Parathyroid adenoma (tissue), 2 donors: ENCODE measurements around the gene DNM1.

ENCODE experiments used
- H2AFZ ChIP-seq: fragments of 300-600 bp; sonication (generic); one replicate; pipeline ENCODE4 v1.7.0; 2017; ENCODE audit warnings: antibody characterized with exemption, mild to moderate bottlenecking
- H3K27ac ChIP-seq: fragments of 300-600 bp; sonication (generic); one replicate; pipeline ENCODE4 v1.7.0; 2017
- H3K27me3 ChIP-seq: fragments of 300-600 bp; sonication (generic); one replicate; pipeline ENCODE4 v1.7.0; 2017; ENCODE audit warnings: low read length; ENCODE audit not compliant: control insufficient read depth, insufficient read depth
- H3K36me3 ChIP-seq: fragments of 300-600 bp; sonication (generic); one replicate; pipeline ENCODE4 v1.7.0; 2017; ENCODE audit warnings: low read length; ENCODE audit not compliant: control insufficient read depth, insufficient read depth
- H3K4me1 ChIP-seq: fragments of 300-600 bp; sonication (generic); one replicate; pipeline ENCODE4 v1.7.0; 2017; ENCODE audit warnings: control low read depth
- H3K4me2 ChIP-seq: fragments of 300-600 bp; sonication (generic); one replicate; pipeline ENCODE4 v1.7.0; 2017; ENCODE audit warnings: low read length
- H3K4me3 ChIP-seq: fragments of 300-600 bp; sonication (generic); one replicate; pipeline ENCODE4 v1.7.0; 2017; ENCODE audit warnings: low read depth, low read length
- H3K79me2 ChIP-seq: fragments of 300-600 bp; sonication (generic); one replicate; pipeline ENCODE4 v1.7.0; 2017; ENCODE audit warnings: control low read depth
- H3K9ac ChIP-seq: fragments of 300-600 bp; sonication (generic); one replicate; pipeline ENCODE4 v1.7.0; 2017; ENCODE audit warnings: mild to moderate bottlenecking
- H3K9me3 ChIP-seq: fragments of 300-600 bp; sonication (generic); one replicate; pipeline ENCODE4 v1.7.0; 2017; ENCODE audit warnings: low read length; ENCODE audit not compliant: control insufficient read depth
- TF ChIP-seq, protein P1 (sequence below): fragments of 300-600 bp; sonication (generic); IDR thresholded peaks from one replicate; pipeline ENCODE4 v1.7.0; 2017; ENCODE audit warnings: antibody characterized with exemption, mild to moderate bottlenecking
- donor health status: primary hyperparathyroidism.

Gene DNM1

DNA sequence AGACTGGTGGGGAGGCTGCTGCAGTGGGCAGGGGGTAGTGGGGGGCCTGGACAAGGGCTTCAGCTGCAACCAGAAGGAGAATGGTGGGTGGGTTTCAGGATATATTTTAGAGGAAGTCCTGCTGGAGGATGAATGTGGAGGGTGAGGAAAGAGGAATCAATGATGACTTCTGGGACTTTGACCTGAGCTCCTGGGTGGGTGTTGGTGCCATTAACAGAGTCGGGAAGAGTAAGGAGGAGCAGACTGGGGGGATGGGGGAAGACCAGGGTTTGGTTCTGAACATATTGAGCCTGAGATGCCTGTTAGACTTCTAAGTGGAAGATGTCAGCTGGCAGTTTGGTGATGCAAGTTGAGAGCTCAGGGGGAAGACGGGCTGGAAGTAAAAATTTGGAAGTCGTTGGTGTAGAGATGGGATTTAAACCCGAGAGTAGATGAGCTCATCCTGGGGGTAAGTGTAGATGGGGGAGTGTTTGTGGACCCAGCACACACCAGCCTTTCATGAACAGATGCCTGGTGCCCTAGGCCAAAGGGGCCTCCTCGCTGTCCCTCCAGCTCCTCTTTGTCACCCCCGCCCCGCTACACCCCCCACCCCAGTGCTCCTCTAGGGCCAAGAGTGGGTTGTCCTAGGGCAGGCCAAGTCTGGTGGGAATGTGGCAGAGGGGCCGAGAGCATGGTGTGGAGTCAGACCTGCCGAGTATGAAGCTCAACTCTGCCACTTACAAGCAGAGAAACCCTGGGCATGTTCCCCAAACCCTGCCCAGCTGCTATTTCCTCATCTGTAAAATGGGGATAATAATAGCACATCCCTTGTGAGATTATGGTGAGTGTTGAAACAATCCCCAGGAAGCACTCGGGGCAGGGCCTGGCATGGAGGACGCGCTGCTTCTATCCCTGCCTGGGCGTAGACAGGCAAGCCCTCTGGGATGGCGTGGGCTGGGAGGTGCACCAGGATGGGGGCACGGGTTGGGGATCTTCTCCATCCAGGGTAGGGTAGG is 4.0 kb downstream of the DNM1 start:
- Histone ChIP-seq H3K36me3 (no peaks in the 10 kb centered on the region), H2AFZ (no peak overlapping the region), H3K4me1 (no peaks in the 10 kb centered on the region), H3K27me3 (no peaks in the 10 kb centered on the region), H3K27ac (no peak overlapping the region), H3K9me3 (no peaks in the 10 kb centered on the region), H3K9ac (no peak overlapping the region), H3K4me3 (no peak overlapping the region), H3K79me2 (no peaks in the 10 kb centered on the region), H3K4me2 (no peak overlapping the region)
- TF ChIP-seq, protein P1, sequence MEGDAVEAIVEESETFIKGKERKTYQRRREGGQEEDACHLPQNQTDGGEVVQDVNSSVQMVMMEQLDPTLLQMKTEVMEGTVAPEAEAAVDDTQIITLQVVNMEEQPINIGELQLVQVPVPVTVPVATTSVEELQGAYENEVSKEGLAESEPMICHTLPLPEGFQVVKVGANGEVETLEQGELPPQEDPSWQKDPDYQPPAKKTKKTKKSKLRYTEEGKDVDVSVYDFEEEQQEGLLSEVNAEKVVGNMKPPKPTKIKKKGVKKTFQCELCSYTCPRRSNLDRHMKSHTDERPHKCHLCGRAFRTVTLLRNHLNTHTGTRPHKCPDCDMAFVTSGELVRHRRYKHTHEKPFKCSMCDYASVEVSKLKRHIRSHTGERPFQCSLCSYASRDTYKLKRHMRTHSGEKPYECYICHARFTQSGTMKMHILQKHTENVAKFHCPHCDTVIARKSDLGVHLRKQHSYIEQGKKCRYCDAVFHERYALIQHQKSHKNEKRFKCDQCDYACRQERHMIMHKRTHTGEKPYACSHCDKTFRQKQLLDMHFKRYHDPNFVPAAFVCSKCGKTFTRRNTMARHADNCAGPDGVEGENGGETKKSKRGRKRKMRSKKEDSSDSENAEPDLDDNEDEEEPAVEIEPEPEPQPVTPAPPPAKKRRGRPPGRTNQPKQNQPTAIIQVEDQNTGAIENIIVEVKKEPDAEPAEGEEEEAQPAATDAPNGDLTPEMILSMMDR, result no peak

DNA sequence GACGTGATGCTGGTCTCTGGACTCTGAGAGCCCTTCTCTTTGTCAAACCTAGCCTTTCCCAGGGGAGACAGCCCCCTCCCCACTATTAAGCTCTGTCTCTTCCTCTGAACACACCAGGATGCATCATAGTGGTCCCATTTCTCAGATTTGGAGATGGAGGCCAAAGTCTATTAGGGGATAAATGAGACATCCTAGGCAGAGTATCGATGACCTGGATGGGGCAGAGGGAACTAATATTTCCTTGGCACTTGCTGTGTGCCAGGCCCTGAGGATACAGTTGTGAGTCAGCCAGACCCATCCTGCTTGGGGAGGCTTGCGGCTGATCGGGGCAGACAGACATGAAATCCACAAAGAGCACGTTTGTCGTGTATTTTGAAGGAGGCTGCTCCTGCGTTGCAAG is 5.2 kb downstream of the DNM1 start:
- TF ChIP-seq, protein P1, result no peak
- Histone ChIP-seq H3K27ac (no peak overlapping the region), H3K4me3 (no peak overlapping the region), H3K27me3 (no peaks in the 10 kb centered on the region), H2AFZ (no peak overlapping the region), H3K79me2 (no peaks in the 10 kb centered on the region), H3K9ac (no peak overlapping the region), H3K4me1 (no peaks in the 10 kb centered on the region), H3K36me3 (no peaks in the 10 kb centered on the region), H3K4me2 (no peak overlapping the region), H3K9me3 (no peaks in the 10 kb centered on the region)

DNA sequence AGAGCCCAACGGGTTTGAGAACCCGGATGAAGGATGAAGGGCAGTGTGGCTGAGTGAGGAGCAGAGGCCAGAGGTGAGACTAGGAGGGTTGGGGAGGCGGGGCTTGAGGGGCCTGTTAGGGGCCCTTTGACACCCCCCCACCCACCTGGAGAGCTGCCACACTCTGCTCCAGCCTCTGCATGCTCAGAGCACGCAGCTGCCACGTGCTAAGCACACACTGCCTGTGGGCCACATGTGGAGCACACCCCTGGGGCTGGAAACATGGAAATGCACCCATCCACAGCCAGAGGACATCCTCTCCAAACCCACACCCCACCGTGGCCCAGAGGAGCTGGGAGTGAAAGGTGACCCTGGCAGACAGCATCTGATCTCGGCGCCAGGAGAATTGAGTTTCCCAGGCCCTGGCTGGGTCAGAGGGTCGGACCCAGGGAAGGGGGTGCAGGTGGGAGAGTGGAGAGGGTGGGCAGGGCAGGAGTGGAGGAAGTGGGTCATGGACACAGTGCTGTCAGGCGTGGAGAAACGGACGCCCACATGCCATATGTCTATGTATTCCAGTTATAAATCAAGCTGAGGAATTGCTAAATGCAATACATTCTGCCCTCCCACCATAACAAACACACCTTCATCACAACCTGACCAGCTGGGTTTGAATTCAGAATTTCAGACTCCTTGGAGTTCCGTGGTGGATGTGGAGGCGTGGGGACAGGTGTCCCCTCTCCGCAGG is 5.9 kb downstream of the DNM1 start:
- Histone ChIP-seq H3K4me3 (no peak overlapping the region), H3K27ac (no peak overlapping the region), H3K9me3 (no peaks in the 10 kb centered on the region), H3K79me2 (no peaks in the 10 kb centered on the region), H3K36me3 (no peaks in the 10 kb centered on the region), H3K9ac (no peak overlapping the region), H2AFZ (no peak overlapping the region), H3K4me2 (no peak overlapping the region), H3K4me1 (no peaks in the 10 kb centered on the region), H3K27me3 (no peaks in the 10 kb centered on the region)
- TF ChIP-seq, protein P1, result no peak

DNA sequence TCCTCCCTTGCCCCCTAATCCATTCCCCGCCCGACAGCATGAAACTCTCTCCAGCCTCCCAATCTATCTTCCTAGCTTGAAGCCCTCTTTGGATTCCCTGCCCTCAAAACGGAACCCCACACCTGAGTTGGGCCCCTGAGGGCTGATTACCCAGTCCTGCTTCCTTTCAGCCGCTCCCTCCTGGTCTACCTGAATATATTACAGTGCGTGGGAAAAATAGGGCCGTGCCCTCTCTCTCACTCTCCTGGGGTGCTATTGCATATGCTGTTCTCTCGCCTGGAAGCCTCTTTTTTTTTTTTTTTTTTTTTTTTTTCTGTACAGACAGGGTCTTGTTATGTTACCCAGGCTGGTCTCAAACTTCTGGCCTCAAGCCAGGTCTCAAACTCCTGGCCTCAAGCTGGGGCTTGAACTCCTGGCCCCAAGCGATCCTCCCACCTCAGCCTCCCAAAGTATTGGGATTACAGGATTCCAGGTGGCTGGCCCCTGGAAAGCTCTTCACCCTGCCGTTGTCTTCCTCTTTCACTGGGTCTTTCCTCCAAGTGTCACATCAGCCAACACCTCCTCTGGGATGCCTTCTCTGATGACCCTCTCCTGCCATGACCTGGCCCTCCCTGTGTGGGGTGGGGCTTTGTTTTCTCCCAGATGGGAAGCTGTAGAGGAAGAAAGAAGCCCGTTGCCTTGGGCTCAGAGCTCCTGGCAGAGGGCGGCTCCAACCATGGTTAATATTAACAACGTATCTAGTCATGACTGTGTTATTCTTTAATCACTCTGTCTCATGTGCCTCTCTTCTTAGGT is 8.2 kb downstream of the DNM1 start:
- no peak overlapping the region for H3K4me2 ChIP-seq
- H3K4me1 ChIP-seq, result no peaks in the 10 kb centered on the region
- no peaks in the 10 kb centered on the region for H3K79me2 ChIP-seq
- no peak overlapping the region for H2AFZ ChIP-seq
- H3K36me3 ChIP-seq, result no peaks in the 10 kb centered on the region
- no peak overlapping the region for H3K4me3 ChIP-seq
- H3K27ac ChIP-seq, result no peak overlapping the region
- no peak overlapping the region for H3K9ac ChIP-seq
- H3K27me3 ChIP-seq, result no peaks in the 10 kb centered on the region
- H3K9me3 ChIP-seq, result no peaks in the 10 kb centered on the region
- TF ChIP-seq, protein P1, result no peak
